Ammon's horn (tissue), 1 donor: ENCODE measurements around the gene L3HYPDH.
"Not testable (repeated sequence)": the region's sequence is repeated elsewhere in the genome, so short reads cannot be mapped to it uniquely, and the experiment has no call there.

ENCODE experiments used
- DNase-seq: peaks from one replicate; pipeline ENCODE4 v3.0.0-alpha.2; 2016; ENCODE audit warnings: low spot score

Gene L3HYPDH

DNA sequence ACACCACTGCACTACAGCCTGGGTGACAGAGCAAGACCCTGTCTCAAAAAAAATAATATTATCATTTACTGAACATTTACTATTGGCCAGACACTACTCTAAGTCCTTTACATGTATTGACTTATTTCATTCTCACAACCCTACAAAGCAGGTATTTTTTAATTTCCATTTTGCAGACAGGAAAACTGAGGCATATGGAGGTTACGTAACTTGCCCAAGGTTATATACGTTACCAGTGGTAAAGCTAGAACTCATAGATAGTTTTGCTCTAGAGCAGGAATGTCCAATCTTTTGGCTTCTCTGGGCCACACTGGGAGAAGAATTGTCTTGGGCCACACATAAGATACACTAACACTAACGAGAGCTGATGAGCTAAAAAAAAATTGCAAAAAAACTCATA lies 5.7 kb downstream of the L3HYPDH start:
- DNase-seq, result no peak

DNA sequence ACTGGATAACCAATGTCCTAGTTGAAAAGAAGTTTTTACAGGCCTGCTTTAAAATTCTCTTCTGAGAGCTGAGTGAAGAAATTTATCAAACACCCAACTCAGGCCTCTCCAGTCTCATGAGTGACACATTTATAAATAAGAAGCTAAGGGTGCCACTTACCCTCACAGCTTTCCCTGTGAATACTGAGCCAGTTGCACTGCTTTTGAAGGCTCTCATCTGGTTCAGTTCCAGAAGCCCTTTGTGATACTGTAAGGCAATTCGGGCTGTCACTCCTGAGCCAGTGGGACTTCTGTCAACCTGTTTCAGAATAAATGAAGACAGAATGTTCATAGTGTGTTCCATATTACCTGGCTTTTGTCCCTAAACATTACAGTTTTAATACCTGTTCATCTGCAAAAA lies 8.5 kb downstream of the L3HYPDH start:
- DNase-seq, result no peak

GRCh38 chr14:59474172-59474571 lies 10.0 kb downstream of the L3HYPDH start:
- no peak for DNase-seq

DNA sequence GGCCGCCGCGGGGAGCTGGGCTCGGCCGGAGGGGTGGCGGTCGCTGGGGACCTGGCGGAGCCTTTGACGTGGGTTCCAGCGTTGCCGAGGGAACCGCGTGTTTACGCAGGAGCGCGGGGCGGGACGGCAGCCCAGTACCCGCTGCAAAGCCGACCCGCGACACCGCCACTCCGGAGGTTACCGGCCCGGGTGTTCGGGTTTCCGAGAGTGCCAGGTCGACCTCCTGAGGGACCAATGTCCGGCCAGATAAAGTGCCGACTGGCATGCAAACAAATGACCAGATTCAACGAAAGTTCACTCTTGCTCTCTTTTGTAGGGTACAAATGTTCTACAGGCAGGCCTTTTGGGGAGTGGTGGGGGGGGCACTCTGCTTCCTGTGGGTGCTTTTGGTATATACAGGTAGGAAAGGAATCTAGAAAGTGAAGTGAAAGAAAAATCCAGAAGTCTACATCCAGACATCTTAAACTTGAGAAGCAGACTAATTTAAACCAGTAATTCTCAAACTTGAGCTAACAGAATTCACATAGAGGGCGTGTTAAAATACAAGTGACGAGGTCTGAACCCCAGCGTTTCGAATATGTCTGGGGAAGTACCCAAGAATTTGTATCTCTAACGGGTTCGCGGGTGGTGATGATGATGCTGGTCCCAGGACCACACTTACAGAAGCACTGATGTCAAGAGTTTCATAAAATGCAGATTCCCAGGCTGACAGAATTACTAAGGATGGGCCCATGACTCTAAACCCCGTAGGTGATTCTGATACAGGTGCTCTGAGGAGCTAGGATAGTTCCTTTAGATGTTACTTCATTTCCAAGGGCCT lies 18.7 kb downstream of the L3HYPDH start, which contains the start of gene GPR135:
TSS of gene GPR135 (minus strand) at position 65 of the 820 bp plus-strand sequence. CDS start 154 bp downstream, outside the sequence.
- DNase-seq, result peak; percentile 69

DNA sequence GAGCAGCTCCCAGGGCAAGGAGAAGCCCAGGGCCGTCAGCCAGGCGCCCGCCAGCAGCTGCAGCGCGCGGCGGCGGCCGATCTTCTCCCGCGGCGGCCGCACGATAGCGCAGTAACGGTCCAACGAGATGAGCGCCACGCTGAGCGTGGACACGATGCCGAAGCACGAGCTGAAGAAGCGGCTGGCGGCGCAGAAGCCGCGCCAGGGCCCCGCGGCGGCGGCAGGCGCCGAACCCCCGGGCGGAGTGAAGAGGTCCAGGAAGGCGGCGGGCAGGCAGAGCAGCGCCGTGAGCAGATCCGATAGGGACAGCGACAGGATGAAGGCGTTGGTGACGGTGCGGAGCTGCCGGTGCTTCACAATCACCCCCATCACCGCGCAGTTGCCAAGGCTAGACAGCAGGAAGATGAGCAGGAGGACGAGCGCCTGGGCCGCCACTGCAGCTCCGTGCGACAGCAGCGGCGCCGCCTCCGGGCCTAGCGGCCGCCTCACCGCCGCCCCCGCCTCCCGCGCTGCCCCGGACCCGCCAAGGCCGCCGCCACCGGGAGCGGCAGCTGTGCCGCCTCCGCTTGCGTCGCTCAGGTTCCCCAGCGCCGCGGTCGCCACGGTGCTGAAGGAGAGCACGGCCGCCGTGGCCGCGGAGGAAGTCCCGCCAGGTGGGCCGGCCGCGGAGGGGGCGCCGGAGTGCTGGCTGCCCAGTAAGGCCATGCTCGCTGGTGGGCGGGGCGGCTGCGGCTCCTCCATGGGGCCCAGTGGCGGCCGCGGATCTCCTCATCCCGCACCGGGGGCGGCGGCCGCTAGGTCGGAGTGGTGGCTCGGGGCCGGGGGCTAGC lies 19.5 kb downstream of the L3HYPDH start:
- peak; percentile 70 for DNase-seq

- no peak for DNase-seq
Measured at GRCh38 chr14:59463787-59464485, 20.3 kb downstream of the L3HYPDH start.

GRCh38 chr14:59461891-59462290 lies 22.3 kb downstream of the L3HYPDH start:
- no peak for DNase-seq

- DNase-seq, result no peak
Measured at GRCh38 chr14:59460378-59460777, 23.8 kb downstream of the L3HYPDH start.

- no peak for DNase-seq
Measured at GRCh38 chr14:59458486-59458885, 25.7 kb downstream of the L3HYPDH start.

- DNase-seq, result no peak
Measured at GRCh38 chr14:59455411-59455810, 28.8 kb downstream of the L3HYPDH start.

DNA sequence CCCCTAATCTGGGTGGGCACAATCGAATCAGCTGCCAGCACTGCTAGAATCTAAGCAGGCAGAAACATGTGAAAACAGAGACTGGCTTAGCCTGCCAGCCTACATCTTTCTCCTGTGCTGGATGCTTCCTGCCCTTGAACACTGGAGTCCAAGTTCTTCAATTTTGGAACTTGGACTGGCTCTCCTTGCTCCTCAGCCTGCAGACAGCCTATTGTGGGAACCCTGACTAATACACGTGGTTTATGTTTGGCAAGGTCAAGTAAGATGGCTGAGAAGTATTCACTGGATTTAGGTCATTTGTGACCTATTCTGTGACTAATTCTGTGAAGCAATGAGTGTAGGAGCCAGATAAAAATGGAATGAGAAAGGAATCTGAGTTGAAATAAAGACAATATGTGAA lies 30.1 kb downstream of the L3HYPDH start:
- DNase-seq, result no peak

- no peak for DNase-seq
Measured at GRCh38 chr14:59451849-59452248, 32.4 kb downstream of the L3HYPDH start.

DNA sequence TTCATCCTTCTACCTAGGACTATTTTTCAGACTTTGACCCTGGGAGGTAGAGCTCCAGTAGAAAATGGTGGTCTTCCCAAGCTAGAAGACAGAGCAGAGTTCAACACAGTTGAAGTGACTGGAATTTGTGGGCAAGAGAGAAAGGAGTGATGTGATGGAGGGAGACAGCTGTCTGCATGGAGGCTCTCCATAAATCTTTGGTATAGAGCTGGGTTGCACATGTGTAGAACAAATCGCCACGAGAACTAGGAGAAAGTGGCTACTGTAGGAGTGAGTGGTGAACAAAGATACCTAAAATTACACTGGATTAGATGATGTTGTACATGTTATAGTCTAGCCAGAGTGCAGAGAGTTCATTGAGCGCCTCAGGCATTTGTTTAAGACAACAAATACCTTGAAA lies 33.5 kb downstream of the L3HYPDH start:
- no peak for DNase-seq

- DNase-seq, result not testable (repeated sequence)
Measured at GRCh38 chr14:59448673-59449072, 35.5 kb downstream of the L3HYPDH start.

- DNase-seq, result no peak
Measured at GRCh38 chr14:59439256-59439965, 44.8 kb downstream of the L3HYPDH start.

DNA sequence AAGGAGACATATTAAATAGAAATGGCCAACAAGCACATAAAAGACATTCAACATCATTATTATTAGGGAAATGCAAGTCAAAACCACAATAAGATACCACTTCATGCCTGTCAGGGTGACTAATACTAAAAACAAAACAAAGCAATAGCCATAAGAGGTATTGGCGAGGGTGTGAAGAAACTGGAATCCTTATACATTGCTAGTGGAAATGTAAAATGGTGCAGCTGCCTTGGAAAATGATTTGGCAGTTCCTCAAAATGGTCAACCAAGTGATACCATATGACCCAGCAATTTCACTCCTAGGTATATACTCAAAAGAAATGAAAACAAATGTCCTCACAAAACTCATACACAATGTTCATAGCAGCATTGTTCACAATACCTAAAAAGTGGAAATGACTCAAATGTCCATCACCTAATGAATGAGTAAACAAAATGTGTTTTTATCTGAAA lies 46.0 kb downstream of the L3HYPDH start:
- no peak for DNase-seq

- DNase-seq, result no peak
Measured at GRCh38 chr14:59435987-59436386, 48.2 kb downstream of the L3HYPDH start.

GRCh38 chr14:59435101-59435500 lies 49.1 kb downstream of the L3HYPDH start:
- DNase-seq, result peak; percentile 51

- no peak for DNase-seq
Measured at GRCh38 chr14:59429790-59430189, 54.4 kb downstream of the L3HYPDH start.

GRCh38 chr14:59428581-59429012 lies 55.6 kb downstream of the L3HYPDH start:
- DNase-seq, result no peak
